Stimulated activated CD8-positive, alpha-beta memory T cell treated with anti-CD3 and anti-CD28 coated beads, Interleukin-12 subunit alpha, Interleukin-12 subunit beta, amount 100 ng/mL, for 4 hours (primary cell): ENCODE measurements around the gene ARHGAP44.
"Not testable (repeated sequence)": the region's sequence is repeated elsewhere in the genome, so short reads cannot be mapped to it uniquely, and the experiment has no call there.

Experiments used
- DNase-seq: peaks from one replicate; pipeline ENCODE4 v3.0.0-alpha.2; 2020; ENCODE audit warnings: low read depth

The ARHGAP44 gene

DNA sequence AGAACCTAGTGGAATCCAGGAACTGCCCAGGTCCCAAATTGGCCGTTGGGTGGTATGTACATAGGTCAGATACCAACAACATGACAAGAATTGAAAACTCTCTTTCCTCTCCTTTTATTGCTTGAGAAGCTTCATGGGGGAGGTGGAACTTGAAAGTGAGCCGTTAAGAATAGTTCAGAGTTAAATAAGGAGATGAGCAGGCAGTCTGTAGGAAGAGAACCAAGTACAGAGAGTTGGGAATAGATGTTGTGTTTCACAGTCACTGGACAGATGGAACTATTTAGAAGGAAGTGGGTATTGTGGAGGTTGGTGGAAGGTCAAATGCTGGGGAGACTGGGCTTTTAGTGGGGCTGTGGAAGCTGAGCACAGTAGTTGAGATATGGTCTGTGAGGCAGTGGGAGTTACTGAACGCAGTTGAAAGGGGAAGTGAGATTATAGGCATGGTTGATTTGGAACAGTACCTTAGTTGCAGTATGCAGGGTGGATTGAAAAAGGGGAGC, 26.4 kb downstream of the ARHGAP44 start:
- no peak for DNase-seq

GRCh38 chr17:12821376-12821940, 32.2 kb downstream of the ARHGAP44 start:
- DNase-seq = no peak

DNA sequence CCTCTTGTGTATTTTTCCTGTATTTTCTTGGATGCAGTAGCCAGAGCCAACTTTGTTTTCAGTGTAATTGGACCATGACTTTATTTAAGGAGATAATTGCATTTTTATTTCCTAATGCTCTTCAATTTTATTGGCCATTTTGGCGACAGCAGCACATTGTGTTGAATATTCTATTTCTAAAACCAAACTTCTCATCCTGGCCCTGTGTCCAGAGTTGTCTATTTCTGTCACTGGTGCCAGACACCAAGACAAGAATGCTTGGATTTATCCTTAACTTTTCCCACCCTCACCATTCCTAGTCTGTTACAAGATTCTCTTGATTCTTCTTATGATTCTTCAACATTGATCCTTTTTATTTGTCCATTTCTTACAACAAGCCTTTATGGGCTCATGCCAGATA, 37.1 kb downstream of the ARHGAP44 start:
- DNase-seq = no peak

DNA sequence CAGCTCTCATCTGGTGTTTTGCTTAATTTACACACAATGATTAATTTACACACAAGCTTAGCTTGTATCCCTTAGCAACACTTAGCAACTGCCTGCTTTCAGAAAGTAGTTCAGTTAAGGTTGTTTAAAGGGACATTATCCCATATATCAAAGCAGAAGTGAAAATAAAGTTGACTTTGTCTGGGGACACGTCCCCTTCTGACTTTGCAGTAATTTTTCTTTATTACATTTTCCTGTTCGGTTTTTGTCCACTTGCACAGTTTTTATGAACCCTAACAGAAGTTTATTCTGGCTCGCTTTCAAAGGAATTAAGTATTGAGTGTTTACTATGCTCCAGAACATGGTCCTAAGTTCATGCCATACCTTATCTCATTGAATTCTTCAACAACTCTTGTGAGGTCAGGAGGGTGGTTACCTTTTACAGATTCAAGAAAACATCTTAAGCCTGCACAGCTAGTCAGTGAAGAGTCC, 41.5 kb downstream of the ARHGAP44 start:
- DNase-seq = no peak

- no peak for DNase-seq
These were observed 42.5 kb downstream of the ARHGAP44 start for GRCh38 chr17:12831839-12832238.

GRCh38 chr17:12839042-12839441, 49.7 kb downstream of the ARHGAP44 start:
- DNase-seq = no peak

- no peak for DNase-seq
These were observed 53.6 kb downstream of the ARHGAP44 start for GRCh38 chr17:12842936-12843335.

GRCh38 chr17:12850996-12851395, 61.7 kb downstream of the ARHGAP44 start:
- no peak for DNase-seq

- no peak for DNase-seq
These were observed 62.7 kb downstream of the ARHGAP44 start for GRCh38 chr17:12851901-12852435.

GRCh38 chr17:12853921-12854320, 64.6 kb downstream of the ARHGAP44 start:
- no peak for DNase-seq

DNA sequence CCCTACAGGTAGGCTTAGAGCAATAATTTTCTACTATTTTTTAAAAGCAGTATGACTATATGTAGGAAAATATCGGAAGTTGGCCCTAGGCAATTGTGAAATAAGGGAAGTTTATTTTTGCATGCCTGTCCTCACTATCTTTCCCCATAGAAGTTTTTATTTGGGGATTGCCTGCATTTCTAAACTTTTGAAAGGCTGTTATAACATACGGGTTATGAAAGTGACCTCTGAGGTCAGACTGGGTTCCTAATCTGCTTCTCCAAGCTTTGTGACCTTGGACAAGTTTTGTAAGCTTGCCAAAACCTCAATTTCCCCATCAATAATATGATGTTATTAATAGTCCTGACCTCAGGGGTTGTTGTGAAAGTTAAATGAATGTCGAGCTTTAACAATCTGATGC, 67.1 kb downstream of the ARHGAP44 start:
- DNase-seq = no peak

- no peak for DNase-seq
These were observed 68.3 kb downstream of the ARHGAP44 start for GRCh38 chr17:12857592-12857991.

DNA sequence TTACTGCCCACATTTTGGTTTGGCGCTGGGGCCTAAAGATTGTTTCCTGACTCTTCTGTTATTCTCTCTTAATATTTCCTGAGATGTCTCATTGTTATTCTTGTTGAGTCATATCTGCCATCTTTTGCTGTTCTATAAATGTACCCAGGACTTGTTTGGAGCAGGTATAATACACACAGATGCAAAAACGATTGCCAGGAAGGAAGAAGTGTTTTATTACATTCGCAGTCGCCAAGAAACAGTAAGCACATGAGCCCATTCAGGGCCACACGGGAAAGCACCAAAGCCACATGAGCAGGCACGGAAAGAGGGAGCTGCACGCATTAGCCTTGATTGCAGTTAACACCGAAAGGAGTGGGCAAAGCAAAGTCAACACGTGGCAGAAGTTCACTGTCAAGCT, 70.2 kb downstream of the ARHGAP44 start:
- no peak for DNase-seq

GRCh38 chr17:12865769-12866168, 76.5 kb downstream of the ARHGAP44 start:
- no peak for DNase-seq

GRCh38 chr17:12866244-12866643, 76.9 kb downstream of the ARHGAP44 start:
- no peak for DNase-seq

GRCh38 chr17:12867726-12868125, 78.4 kb downstream of the ARHGAP44 start:
- no peak for DNase-seq

GRCh38 chr17:12873415-12874125, 84.3 kb downstream of the ARHGAP44 start:
- DNase-seq = not testable (repeated sequence)

DNA sequence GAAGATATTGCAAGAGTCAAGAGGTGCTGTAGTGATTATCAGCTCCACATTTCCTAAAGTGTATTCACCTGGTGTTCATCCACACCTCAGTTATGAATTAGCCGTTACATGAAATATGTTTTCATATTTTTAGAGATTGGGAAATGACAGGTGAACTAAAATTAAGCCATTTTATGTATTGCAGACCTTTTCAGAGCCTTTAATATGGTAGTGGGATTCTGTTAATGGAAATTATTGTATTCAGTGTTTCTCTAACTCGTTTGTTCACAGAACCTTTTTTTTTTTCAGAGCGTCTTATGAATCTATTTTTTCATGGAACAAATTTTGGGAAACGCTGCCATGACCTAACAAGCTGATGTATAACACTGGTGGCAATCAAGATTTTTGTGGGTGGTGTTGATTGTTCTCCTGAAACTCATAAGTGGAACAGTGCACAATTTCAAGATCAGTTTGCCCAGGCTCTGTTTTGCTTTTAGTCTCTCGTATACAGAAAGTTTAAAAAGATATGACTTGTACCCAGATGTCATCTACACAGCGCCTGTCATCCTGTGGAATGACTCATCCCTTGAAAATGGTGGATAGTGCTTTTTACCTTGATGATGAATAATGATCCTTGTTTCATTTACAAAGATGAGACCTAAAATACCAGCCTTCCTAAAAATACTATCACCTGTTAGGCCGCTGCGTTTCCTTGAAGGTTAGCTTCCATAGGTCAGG, 88.8 kb downstream of the ARHGAP44 start:
- no peak for DNase-seq

GRCh38 chr17:12879096-12879495, 89.8 kb downstream of the ARHGAP44 start:
- DNase-seq = not testable (repeated sequence)

GRCh38 chr17:12883472-12883871, 94.2 kb downstream of the ARHGAP44 start:
- no peak for DNase-seq

GRCh38 chr17:12887088-12887487, 97.8 kb downstream of the ARHGAP44 start:
- no peak for DNase-seq

GRCh38 chr17:12896180-12896785, 107.0 kb downstream of the ARHGAP44 start:
- no peak for DNase-seq
